GM12892 (cell line): Measurements from ENCODE around the gene NAA60.
"Not testable (repeated sequence)": the region's sequence is repeated elsewhere in the genome, so short reads cannot be mapped to it uniquely, and the experiment has no call there.

Experiments used
- DNase-seq: peaks from one replicate; pipeline ENCODE4 v3.0.0; 2011; ENCODE audit not compliant: insufficient read length
- FAIRE-seq: peaks from 2 replicates; lab custom pipeline; 2011; peaks lifted over from hg19 to GRCh38; lab: Jason Lieb, UNC
- POLR2A ChIP-seq: IDR thresholded peaks from 2 replicates; pipeline ENCODE4 v1.6.1; 2011; ENCODE audit warnings: low read depth, low read length, control low read depth
- POLR2AphosphoS5 ChIP-seq: IDR thresholded peaks from 2 replicates; pipeline ENCODE4 v1.6.1; 2011; ENCODE audit warnings: low read depth, low read length, control low read depth
- TAF1 ChIP-seq: IDR thresholded peaks from 2 replicates; pipeline ENCODE4 v1.6.1; 2011; ENCODE audit warnings: low read depth, mild to moderate bottlenecking, control low read depth, low read length, borderline replicate concordance

NAA60 gene

DNA sequence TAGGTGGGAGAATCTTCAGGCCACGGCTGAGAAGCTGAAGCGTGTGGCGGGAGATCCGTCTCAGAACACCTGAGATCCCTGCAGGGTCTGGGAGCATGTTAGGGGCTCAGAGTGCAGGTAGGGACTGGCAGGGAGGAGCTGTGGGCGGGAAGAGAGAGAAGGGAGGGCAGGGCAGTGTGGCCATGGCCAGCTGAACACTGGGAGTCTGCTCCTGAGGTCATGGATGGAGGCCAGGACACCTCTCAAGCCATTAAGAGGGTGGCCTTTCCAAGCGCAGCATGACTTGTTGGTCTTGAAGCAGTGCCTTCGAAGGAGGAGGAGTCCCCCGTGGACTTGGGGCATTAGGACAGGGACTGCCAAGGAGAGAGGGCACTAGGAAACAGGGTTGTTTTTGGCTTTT lies 23.7 kb downstream of the NAA60 start:
- FAIRE-seq (no peak), DNase-seq (no peak)
- no peak for TF ChIP-seq POLR2A
- TF ChIP-seq POLR2AphosphoS5: no peak
- no peak for TF ChIP-seq TAF1

DNA sequence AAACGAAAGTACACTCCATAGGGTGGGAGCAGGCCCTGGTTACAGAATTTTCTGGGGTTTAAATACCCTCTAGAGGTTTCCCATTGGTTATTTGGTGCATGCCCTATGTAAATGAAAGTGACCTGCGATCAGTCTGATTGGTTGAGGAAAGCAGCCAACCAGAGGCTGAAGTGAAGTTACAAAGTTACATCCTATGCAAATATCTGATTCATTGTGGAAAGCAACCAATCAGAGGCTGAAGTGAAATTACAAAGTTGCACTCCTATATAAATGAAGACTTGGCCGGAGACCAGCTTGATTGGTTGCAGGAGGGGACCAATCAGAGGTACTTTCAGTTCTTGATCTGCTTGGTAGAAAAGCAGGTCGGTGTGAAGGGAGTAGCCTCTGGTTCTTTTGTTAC lies 24.4 kb downstream of the NAA60 start:
- TF ChIP-seq POLR2AphosphoS5: no peak
- no peak for TF ChIP-seq TAF1
- TF ChIP-seq POLR2A: no peak
- DNase-seq: no peak
- no peak for FAIRE-seq

DNA sequence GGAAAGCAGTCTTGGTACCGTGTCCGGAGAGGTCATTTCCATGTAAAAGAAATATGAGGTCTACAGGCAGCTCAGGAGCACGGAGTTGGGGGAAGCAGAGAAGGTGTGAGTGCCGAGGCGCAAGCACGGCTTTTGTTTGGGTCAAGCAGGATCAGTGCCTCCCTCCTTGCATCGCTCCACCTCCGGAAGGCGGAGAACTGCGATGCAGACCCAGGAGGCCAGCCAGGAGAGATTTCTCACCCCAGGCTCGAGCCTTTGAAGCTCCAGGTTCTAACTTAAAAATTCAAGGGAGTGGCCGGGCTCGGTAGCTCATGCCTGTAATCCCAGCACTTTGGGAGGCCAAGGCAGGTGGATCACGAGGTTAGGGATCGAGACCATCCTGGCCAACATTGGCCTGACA lies 25.0 kb downstream of the NAA60 start:
- TF ChIP-seq POLR2AphosphoS5 (no peak), TAF1 (no peak), POLR2A (no peak)
- no peak for DNase-seq
- FAIRE-seq: no peak

DNA sequence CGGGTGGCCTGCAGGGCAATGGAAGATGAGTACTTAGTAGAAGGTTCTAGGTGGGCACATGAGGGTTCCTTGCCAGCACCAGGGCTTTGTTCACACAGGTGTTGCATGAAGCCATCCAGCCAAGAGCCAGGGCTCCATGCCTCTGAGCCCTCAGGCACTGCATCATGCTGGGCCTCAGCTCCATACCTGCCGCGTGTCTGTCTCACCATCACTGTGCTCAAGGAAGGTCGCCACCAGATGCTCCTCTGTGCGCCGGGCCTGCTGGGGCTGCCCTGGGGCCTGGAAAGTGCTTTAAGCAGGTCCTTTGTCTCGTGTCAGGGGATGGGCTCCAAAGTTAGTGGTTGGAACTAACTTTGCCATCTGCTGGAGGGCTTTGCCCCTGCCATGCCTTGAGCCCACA lies 26.3 kb downstream of the NAA60 start:
- DNase-seq (no peak), FAIRE-seq (no peak)
- TF ChIP-seq TAF1 (no peak), POLR2AphosphoS5 (no peak), POLR2A (no peak)

- FAIRE-seq (no peak), DNase-seq (no peak)
- TF ChIP-seq POLR2AphosphoS5: no peak
- no peak for TF ChIP-seq POLR2A
- no peak for TF ChIP-seq TAF1
Measured at GRCh38 chr16:3470723-3471122, 27.2 kb downstream of the NAA60 start.

DNA sequence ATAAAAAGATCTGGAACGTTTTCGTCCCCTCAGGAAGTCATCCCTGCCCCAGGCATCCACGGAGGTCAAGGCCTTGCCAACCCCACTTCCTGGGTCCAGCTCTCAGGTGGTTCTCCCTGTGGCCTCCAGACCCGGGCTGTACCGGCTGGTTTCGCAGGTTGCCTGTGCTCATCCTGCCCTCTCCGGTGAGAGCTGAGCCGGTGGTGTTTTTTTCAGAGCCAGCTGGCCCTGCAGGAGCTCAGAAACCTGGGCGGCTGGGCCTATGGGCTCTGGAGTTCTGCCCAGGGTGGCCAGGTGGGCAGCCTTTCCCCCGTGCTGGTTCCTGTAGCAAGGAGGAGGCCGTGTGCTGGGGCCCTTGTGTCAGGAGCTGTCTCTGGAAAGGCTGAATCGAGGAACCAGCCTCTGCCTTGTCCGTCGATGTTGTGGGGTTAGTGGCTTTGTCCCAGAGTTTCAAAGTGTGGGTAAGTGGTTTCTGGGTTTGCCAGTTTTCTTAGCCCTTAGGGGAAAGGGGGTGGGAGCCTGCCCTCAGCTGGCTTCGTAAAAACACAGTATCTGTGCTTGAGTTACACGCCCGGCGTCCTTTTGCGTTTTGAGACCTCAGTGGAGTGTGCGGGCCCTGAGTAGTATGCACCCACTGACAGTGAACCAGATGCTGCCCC lies 28.2 kb downstream of the NAA60 start:
- no peak for DNase-seq
- FAIRE-seq: no peak
- TF ChIP-seq POLR2A (no peak), TAF1 (no peak), POLR2AphosphoS5 (no peak)

DNA sequence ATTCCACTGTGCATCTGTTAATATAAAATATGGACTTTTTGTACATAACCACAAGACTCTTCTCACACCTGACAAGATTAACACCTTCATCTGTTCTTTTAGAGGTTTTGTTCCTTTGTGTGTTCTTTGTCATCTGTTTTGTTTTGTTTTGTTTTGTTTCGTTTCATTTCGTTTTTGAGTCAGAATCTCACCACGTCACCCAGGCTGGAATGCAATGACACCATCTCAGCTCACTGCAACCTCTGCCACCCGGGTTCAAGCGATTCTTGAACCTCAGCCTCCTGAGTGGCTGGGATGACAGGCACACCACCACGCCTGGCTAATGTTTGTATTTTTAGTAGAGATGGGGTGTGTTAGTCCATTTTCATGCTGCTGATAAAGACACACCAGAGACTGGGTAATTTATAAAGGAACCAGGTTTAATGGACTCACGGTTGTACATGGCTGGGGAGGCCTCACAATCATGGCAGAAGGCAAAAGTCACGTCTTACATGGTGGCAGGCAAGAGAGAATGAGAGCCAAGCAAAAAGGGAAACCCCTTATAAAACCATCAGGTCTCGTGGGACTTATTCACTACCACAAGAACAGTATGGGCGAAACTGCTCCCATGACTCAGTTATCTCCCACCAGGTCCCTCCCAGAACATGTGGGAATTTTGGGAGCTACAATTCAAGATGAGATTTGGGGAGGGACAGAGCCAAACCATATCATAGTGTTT lies 29.6 kb downstream of the NAA60 start:
- FAIRE-seq (no peak), DNase-seq (no peak)
- TF ChIP-seq POLR2A (no peak), TAF1 (no peak), POLR2AphosphoS5 (no peak)

DNA sequence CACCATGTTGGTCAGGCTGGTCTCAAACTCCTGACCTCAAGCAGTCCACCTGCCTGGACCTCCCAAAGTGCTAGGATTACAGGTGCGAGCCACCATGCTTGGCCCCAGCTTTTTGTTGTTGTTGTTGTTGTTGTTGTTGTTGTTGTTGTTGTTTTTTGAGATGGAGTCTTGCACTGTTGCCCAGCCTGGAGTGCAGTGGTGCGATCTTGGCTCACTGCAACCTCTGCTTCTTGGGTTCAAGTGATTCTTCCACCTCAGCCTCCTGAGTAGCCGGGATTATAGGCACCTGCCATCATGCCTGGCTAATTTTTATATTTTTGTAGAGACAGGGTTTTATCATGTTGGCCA lies 30.1 kb downstream of the NAA60 start:
- not testable (repeated sequence) for FAIRE-seq, DNase-seq

- FAIRE-seq: no peak
- no peak for TF ChIP-seq POLR2AphosphoS5
- no peak for TF ChIP-seq POLR2A
- TF ChIP-seq TAF1: no peak
- no peak for DNase-seq
Measured at GRCh38 chr16:3474136-3474779, 30.8 kb downstream of the NAA60 start.

DNA sequence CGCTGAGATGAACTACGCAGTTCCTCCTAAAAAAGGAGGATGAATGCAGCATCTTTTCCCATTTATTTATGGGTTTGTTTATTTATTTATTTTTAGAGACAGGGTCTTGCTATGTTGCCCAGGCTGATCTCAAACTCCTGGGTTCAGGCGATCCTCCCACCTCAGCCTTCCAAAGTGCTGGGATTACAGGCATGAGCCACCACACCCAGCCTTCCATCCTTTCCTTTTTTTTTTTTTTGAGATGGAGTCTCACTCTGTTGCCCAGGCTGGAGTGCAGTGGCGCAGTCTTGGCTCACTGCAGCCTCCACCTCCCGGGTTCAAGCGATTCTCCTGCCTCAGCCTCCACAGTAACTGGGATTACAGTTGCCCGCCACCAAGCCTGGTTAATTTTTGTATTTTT lies 31.4 kb downstream of the NAA60 start:
- FAIRE-seq, DNase-seq: not testable (repeated sequence)

- TF ChIP-seq POLR2A (no peak), POLR2AphosphoS5 (no peak), TAF1 (no peak)
- DNase-seq (no peak), FAIRE-seq (no peak)
Measured at GRCh38 chr16:3475604-3476375, 32.3 kb downstream of the NAA60 start.

DNA sequence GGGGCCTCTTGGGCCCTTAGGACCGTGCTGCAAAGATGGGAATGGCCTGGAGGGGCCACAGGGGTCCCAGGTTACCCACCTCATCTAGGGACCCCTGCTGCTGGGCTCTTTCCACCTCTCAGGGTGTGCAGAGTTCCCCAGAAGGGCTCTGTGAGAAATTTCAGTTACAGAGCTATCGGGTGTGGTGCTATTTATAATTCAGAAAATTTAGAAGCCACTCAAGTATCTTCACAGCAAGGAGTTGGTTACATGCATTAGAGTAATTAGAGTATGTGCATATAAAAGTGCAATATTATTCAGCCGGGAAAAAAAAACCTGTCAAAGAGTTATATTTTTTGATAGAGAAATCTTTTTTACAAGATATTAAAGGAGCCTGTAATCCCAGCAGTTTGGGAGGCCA lies 32.9 kb downstream of the NAA60 start:
- DNase-seq (no peak), FAIRE-seq (no peak)
- TF ChIP-seq POLR2AphosphoS5 (no peak), TAF1 (no peak), POLR2A (no peak)
